Activated CD8-positive, alpha-beta memory T cell treated with anti-CD3 and anti-CD28 coated beads for 1 hour (primary cell): ENCODE measurements around the gene UPF2.
"Not testable (repeated sequence)": the region's sequence is repeated elsewhere in the genome, so short reads cannot be mapped to it uniquely, and the experiment has no call there.

Source experiments
- DNase-seq, 2 donors: peaks; one replicate each; pipeline ENCODE4 v3.0.0-alpha.2; 2020; ENCODE audit warnings: low read depth in 1 of 2; ENCODE audit errors: extremely low read depth in 1 of 2

The UPF2 gene

DNA sequence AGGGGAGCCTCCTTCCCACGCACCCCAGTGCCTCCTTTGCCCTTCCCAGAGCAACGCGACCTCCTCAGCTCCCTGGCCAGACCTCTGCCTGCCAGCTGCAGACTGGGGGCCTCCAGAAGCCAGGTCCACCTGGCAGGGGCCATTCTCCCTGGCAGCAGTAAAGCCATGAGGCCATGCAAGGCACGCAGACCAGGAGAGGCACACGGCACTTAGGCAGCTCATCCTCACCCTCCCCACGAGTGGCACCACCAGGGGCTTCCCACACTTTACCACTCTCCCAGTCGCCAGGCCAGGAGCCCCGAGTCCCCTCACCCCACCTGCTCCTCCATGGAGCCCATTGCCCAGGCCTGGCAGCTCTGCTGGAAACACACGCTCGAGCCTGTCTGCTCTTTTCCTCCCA lies 134.1 kb downstream of the UPF2 start:
- no peak for DNase-seq

GRCh38 chr10:11907914-11908313 lies 134.7 kb downstream of the UPF2 start:
- DNase-seq = no peak

DNA sequence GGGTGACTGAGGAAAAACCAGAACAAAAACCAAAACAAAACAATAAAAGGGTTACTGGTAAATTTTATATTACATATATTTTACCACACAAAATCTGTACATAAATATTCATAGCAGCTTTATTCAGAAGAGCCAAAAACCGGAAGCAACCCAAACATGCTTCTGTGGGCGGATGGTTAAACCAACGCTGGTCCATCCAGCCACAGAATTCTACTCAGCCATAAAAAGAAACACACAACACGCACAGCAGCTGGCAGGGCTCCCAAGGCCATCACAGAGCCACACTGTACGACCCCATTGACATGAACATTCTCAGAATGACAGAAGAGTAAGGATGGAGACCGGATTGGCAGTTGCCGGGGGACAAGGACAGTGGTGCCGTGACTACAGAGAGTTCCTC lies 135.9 kb downstream of the UPF2 start:
- no peak for DNase-seq

- DNase-seq = no peak
Observed at GRCh38 chr10:11902646-11903045, 140.0 kb downstream of the UPF2 start.

- DNase-seq = no peak
Observed at GRCh38 chr10:11901833-11902475, 140.7 kb downstream of the UPF2 start.

GRCh38 chr10:11901454-11901832 lies 141.2 kb downstream of the UPF2 start:
- DNase-seq = no peak

GRCh38 chr10:11901036-11901301 lies 141.6 kb downstream of the UPF2 start:
- no peak for DNase-seq

DNA sequence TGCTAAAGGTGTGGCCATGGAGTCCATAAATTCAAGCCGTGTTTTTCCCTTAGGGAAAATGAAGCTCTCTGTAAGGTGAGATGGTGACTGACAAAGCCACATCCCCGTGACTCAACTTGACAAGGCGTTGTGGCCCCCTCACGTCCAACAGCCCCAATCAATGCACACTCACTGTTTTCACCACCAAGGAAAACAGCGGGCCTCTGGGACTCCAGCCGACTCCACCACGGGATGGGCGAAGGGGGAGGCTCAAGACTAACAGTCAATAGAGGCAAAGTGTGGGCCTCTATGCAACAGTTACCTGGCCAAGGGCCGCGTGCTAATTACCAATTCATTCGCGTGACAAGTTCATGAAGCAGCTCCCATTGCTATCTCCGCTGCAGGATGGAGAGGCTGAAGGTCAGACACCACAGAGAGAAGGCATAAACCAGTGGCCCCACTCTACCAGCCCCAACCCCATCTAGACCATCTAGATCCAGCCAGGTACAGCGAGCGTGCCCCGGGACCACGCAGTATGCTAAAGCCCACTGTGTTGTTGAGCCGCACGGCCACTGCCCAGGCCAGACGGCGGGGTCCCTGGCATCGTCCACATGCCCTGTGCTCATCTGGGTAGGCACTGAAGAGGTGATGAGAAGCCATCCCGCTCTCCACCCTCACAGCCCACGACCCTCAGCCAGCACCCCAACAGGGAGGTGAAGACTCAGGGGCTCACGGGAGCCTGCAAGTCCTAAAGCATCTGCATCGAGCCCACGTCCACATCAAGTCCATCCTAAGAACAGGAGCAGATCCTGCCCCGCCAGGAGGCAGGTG lies 143.3 kb downstream of the UPF2 start:
- DNase-seq = no peak

DNA sequence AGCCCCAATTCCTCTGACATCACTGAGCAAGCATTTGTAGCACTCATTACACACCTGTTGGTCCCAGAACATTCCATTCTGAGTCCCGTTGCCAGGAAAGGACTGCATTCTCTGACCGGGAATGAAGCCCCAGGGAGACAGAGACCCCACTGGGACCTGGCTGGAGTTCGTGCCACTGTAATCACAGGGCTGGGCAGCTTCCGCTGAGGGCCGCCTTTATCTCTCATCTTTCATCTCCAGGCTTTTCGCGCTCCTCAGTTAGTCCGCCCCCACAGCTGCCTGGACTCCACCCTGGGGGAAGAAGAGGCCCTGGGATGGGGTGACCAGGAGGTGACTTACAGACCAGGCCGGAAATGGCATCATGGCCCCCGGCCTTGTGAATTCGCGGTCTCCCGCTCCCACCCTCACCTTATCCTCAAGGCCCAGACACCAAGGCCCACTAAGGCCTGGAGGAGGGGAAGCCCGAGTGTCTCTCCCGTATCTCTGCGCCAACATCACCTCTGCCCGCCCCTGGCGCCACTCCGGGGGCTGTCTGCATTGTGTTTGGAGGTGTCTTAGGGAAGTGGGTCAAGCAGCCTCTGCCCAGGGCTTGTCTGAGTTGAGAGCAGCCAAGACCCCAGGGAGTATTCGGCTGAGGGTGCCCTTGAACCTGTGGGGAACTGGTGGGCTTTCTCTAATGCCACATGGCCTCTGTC lies 144.1 kb downstream of the UPF2 start:
- no peak for DNase-seq

GRCh38 chr10:11898033-11898371 lies 144.6 kb downstream of the UPF2 start:
- DNase-seq = no peak

GRCh38 chr10:11896549-11897200 lies 145.9 kb downstream of the UPF2 start:
- no peak for DNase-seq

GRCh38 chr10:11895598-11895997 lies 147.0 kb downstream of the UPF2 start:
- no peak for DNase-seq

DNA sequence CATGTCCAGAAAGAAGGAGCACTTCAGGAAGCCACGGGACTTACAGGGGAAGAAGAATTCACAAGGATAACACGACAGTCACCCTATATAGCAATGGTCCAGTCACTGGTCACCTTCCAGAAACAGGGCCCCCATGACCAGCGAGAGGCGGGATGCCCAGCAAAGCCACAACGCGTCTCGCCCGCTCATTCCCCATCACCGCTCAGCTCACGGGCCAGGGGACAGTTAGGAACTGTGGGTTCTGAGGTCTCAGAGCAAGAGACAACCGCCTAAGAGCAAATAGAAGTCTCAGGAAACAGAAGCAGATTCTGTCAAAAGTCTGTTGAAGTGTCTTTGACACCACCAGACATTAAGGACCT lies 147.5 kb downstream of the UPF2 start:
- DNase-seq = no peak

DNA sequence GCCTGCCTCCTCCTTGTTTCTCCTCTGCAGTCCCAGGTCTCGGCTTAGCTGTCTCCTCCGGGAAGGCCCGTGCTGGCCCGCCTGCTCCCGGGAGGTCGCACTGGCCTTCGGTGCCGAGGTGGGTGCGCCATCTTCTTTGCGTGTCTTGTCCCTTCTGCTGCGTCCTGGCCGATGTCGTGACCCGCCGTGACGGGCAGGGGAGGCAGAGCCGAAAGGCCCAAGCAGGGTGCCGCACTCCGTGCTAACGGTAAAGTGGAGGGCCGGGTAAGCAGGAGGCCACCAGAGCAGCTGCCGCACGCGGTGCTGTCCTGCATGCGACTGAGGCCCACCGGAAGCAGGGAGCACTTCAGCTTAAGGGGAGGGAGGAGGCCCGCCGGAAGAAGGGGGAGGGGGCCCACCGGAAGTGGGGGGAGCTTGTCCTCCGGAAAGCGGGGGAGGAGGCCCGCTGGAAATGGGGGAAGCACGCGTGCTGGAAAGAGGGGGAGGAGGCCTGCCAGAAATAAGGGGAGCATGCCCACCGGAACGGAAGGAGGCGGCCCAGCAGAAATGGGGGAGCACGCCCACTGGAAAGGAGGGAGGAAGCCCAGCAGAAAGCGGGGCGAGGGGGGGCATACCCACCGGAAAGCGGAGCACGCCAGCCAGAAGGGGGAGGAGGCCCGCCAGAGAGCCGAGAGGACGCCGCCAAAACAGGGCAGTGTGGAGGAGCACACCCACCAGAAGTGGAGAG lies 148.1 kb downstream of the UPF2 start:
- no peak for DNase-seq

DNA sequence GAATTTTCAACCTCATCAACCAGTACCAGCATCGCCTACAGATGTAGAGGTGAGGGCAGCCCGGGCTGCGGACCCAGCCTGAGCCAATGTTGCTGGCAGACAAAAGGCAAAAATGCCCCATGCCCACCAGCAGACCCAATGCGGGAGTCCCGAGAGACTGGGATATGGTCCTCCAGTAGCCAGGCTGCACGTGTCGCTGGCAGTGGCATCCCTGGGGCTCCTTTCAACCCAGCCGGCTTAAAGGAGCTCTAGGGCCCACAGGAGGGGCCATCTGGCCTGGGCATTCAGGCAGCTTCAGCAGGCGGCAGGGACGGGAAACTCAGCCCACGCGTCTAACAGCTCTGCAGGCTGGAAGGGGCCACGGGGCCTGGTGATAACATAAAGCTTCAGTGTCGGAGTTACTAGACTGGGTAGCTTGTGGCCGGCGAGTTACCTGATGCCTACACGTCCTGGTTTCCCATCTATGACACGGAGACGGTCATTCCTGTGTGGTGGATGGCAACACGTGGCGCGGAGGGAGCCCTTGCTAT lies 148.8 kb downstream of the UPF2 start:
- no peak for DNase-seq

DNA sequence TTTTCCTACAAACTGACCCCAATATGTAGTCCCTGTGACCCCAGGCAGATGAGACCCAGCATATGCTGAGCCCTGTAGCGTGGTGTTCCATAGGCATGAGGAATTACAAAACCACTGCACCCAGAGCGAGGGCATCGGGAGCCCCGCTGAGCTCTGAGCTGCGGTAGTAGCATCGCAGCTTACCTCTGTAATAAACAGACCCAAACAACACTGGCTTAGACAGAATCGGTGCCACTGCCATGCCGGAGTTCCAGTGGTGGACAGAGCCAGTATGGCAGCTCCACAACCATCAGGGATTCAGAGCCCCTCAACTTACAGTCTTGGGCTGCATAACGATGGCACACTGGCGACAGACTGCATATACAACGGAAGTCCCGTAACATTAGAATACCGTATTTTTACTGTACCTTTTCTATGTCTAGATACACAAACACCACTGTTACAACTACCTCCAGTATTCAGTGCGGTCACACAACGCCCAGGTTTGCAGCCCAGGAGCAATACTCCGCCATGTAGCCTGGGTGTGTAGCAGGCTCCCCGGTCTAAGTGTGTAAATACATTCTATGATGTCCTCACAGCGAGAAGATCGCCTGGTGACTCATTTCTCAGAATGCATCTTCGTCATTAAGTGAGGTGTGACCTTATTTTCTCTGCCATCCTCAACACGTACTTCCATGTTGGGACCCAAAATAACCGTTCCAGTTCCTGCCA lies 150.7 kb downstream of the UPF2 start:
- no peak for DNase-seq

DNA sequence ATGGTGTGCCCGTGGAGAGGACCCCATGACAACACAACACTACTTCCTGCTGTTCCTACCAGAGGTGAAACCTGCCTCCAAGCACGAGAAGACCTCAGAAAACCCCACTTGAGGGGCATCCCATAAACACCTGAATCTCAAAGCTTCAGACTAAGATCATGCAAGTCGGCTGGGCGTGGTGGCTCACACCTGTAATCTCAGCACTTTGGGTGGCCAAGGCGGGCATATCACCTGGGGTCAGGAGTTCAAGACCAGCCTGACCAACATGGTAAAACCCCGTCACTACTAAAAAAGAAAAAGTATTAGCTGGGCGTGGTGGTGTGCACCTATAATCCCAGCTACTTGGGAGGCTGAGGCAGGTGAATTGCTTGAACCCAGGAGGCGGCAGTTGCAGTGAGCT lies 153.3 kb downstream of the UPF2 start:
- DNase-seq = not testable (repeated sequence)

GRCh38 chr10:11887381-11888227 lies 155.0 kb downstream of the UPF2 start:
- no peak for DNase-seq

GRCh38 chr10:11886851-11887250 lies 155.8 kb downstream of the UPF2 start:
- no peak for DNase-seq

DNA sequence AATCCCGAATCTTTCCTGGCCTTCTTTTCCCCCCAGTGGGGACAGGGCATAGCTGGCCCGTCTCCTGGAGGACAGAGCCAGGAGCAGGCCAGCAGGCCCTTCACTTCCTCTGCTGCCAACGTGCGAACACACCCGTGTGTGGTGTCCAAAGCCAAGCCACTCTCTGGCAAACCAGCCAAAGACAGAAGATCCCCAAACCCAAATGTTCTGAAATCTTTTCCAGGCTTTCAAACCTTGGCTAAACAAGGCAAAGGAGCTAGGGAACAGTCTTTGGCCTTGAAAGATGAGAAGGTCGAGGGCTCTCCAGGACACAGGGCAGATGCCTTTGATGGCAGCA lies 156.5 kb downstream of the UPF2 start:
- no peak for DNase-seq
